ENCODE data around the gene DCDC2.

DCDC2 gene

GRCh38 chr6:24226541-24226940 lies 131.3 kb downstream of the DCDC2 start:
- ChIA-PET POLR2A (no interaction called here), CTCF (interaction anchor here (0.6 kb wide), 1 partner anchor 1319 kb away, joined by 3 read pairs; no protein-coding TSS in a partner anchor)
- no peak for TF ChIP-seq L3MBTL2 (conservative IDR thresholded peaks at IDR 0.05)
- no peak for TF ChIP-seq CTBP1 (IDR thresholded peaks at IDR 0.05; ENCODE audit: borderline replicate concordance)
- TF ChIP-seq ARNT (IDR thresholded peaks at IDR 0.05): no peak
- no peak for TF ChIP-seq ELF4 (IDR thresholded peaks at IDR 0.05)
- TF ChIP-seq FOXK2 (IDR thresholded peaks at IDR 0.05): no peak
- no peak for TF ChIP-seq TARDBP (IDR thresholded peaks at IDR 0.05)
- no peak for TF ChIP-seq SUZ12 (IDR thresholded peaks at IDR 0.05)
- no peak for TF ChIP-seq SP1 (IDR thresholded peaks at IDR 0.05)
- no peak for TF ChIP-seq ZNF384 (IDR thresholded peaks at IDR 0.05)
- TF ChIP-seq HDGF (IDR thresholded peaks at IDR 0.05; ENCODE audit: borderline replicate concordance): no peak
- no peak for TF ChIP-seq FOXM1 (IDR thresholded peaks at IDR 0.05; ENCODE audit: borderline replicate concordance)
- TF ChIP-seq BHLHE40 (IDR thresholded peaks at IDR 0.05; ENCODE audit: borderline replicate concordance): no peak
- TF ChIP-seq LEF1 (IDR thresholded peaks at IDR 0.05; ENCODE audit: borderline replicate concordance): no peak
- no peak for TF ChIP-seq NFRKB (IDR thresholded peaks at IDR 0.05)
- TF ChIP-seq PKNOX1 (IDR thresholded peaks at IDR 0.05): no peak
- TF ChIP-seq FOXA1 (IDR thresholded peaks at IDR 0.05): no peak
- DNase-seq (ENCODE audit: extremely low spot score): no peak

GRCh38 chr6:24225838-24226237 lies 132.0 kb downstream of the DCDC2 start:
- no peak for DNase-seq (ENCODE audit: extremely low spot score)
- CTCF ChIA-PET: interaction anchor here (0.6 kb wide), 1 partner anchor 1319 kb away, joined by 3 read pairs; no protein-coding TSS in a partner anchor
- POLR2A ChIA-PET: no interaction called here
- no peak for TF ChIP-seq TARDBP (IDR thresholded peaks at IDR 0.05)
- no peak for TF ChIP-seq LEF1 (IDR thresholded peaks at IDR 0.05; ENCODE audit: borderline replicate concordance)
- no peak for TF ChIP-seq FOXA1 (IDR thresholded peaks at IDR 0.05)
- no peak for TF ChIP-seq CTBP1 (IDR thresholded peaks at IDR 0.05; ENCODE audit: borderline replicate concordance)
- no peak for TF ChIP-seq FOXK2 (IDR thresholded peaks at IDR 0.05)
- no peak for TF ChIP-seq SP1 (IDR thresholded peaks at IDR 0.05)
- no peak for TF ChIP-seq BHLHE40 (IDR thresholded peaks at IDR 0.05; ENCODE audit: borderline replicate concordance)
- TF ChIP-seq L3MBTL2 (conservative IDR thresholded peaks at IDR 0.05): no peak
- no peak for TF ChIP-seq HDGF (IDR thresholded peaks at IDR 0.05; ENCODE audit: borderline replicate concordance)
- no peak for TF ChIP-seq ARNT (IDR thresholded peaks at IDR 0.05)
- no peak for TF ChIP-seq FOXM1 (IDR thresholded peaks at IDR 0.05; ENCODE audit: borderline replicate concordance)
- no peak for TF ChIP-seq ZNF384 (IDR thresholded peaks at IDR 0.05)
- TF ChIP-seq PKNOX1 (IDR thresholded peaks at IDR 0.05): no peak
- no peak for TF ChIP-seq ELF4 (IDR thresholded peaks at IDR 0.05)
- TF ChIP-seq NFRKB (IDR thresholded peaks at IDR 0.05): no peak

GRCh38 chr6:24223115-24223919 lies 134.5 kb downstream of the DCDC2 start:
- POLR2A ChIA-PET: no interaction called here
- no peak for DNase-seq (ENCODE audit: extremely low spot score)
- CTCF ChIA-PET: no interaction called here

GRCh38 chr6:24219670-24220069 lies 138.2 kb downstream of the DCDC2 start:
- no peak for DNase-seq (ENCODE audit: extremely low spot score)
- ChIA-PET CTCF (no interaction called here), POLR2A (no interaction called here)
- TF ChIP-seq HDGF (IDR thresholded peaks at IDR 0.05; ENCODE audit: borderline replicate concordance): no peak
- no peak for TF ChIP-seq L3MBTL2 (conservative IDR thresholded peaks at IDR 0.05)
- TF ChIP-seq FOXA1 (IDR thresholded peaks at IDR 0.05): no peak

More at GRCh38 chr6:24223115-24223919, 134.5 kb downstream of the DCDC2 start:
- TF ChIP-seq LEF1 (IDR thresholded peaks at IDR 0.05; ENCODE audit: borderline replicate concordance) (no peak), ARNT (IDR thresholded peaks at IDR 0.05) (no peak), ZNF384 (IDR thresholded peaks at IDR 0.05) (no peak), NFRKB (IDR thresholded peaks at IDR 0.05) (no peak), CTBP1 (IDR thresholded peaks at IDR 0.05; ENCODE audit: borderline replicate concordance) (no peak), L3MBTL2 (conservative IDR thresholded peaks at IDR 0.05) (no peak), TARDBP (IDR thresholded peaks at IDR 0.05) (no peak), SUZ12 (IDR thresholded peaks at IDR 0.05) (no peak), FOXM1 (IDR thresholded peaks at IDR 0.05; ENCODE audit: borderline replicate concordance) (no peak), PKNOX1 (IDR thresholded peaks at IDR 0.05) (no peak), FOXK2 (IDR thresholded peaks at IDR 0.05) (no peak)

GRCh38 chr6:24214984-24215383 lies 142.9 kb downstream of the DCDC2 start:
- CTCF ChIA-PET: no interaction called here
- no peak for DNase-seq (ENCODE audit: extremely low spot score)
- POLR2A ChIA-PET: no interaction called here
- TF ChIP-seq ZNF384 (IDR thresholded peaks at IDR 0.05) (no peak), FOXM1 (IDR thresholded peaks at IDR 0.05; ENCODE audit: borderline replicate concordance) (no peak), PKNOX1 (IDR thresholded peaks at IDR 0.05) (no peak), LEF1 (IDR thresholded peaks at IDR 0.05; ENCODE audit: borderline replicate concordance) (no peak), CTBP1 (IDR thresholded peaks at IDR 0.05; ENCODE audit: borderline replicate concordance) (no peak), HDGF (IDR thresholded peaks at IDR 0.05; ENCODE audit: borderline replicate concordance) (no peak), BHLHE40 (IDR thresholded peaks at IDR 0.05; ENCODE audit: borderline replicate concordance) (no peak), NFRKB (IDR thresholded peaks at IDR 0.05) (no peak)

Measured in HEK293T (cell line).